ENCODE data around the gene GPRASP2. TPM values are rescaled to one million over a fixed set of nuclear protein-coding genes. Genes with fewer than 3 reads are reported as not detected.
"Not testable (repeated sequence)": the region's sequence is repeated elsewhere in the genome, so short reads cannot be mapped to it uniquely, and the experiment has no call there.

The GPRASP2 gene
- total RNA-seq = 0.12 and 0.37 TPM in 2 replicates

GRCh38 chrX:102712216-102712966 lies at the start of gene GPRASP2:
GPRASP2 (plus strand) TSS chrX:102712448; CDS start chrX:102714870, 2,422 bp downstream.
- intact Hi-C loops (cut with micrococcal nuclease) = no loop called here

GRCh38 chrX:102663820-102664219 lies 48.4 kb upstream of the GPRASP2 start:
- intact Hi-C loops (cut with micrococcal nuclease) = loop anchor here (5.0 kb wide), 1 partner anchor 43 kb away; no protein-coding TSS in a partner anchor

- intact Hi-C loops (cut with micrococcal nuclease) = not testable (repeated sequence)
Measured at GRCh38 chrX:102667034-102667433, 45.2 kb upstream of the GPRASP2 start.

GRCh38 chrX:102669526-102669925 lies 42.7 kb upstream of the GPRASP2 start:
- intact Hi-C loops (cut with micrococcal nuclease) = no loop called here

GRCh38 chrX:102672856-102673255 lies 39.4 kb upstream of the GPRASP2 start:
- intact Hi-C loops (cut with micrococcal nuclease) = no loop called here

GRCh38 chrX:102677479-102677878 lies 34.8 kb upstream of the GPRASP2 start:
- intact Hi-C loops (cut with micrococcal nuclease) = not testable (repeated sequence)

GRCh38 chrX:102684772-102685520 lies 27.3 kb upstream of the GPRASP2 start:
- intact Hi-C loops (cut with micrococcal nuclease) = no loop called here

GRCh38 chrX:102694749-102695148 lies 17.5 kb upstream of the GPRASP2 start:
- intact Hi-C loops (cut with micrococcal nuclease) = no loop called here

- intact Hi-C loops (cut with micrococcal nuclease) = no loop called here
Measured at GRCh38 chrX:102696306-102696705, 15.9 kb upstream of the GPRASP2 start.

GRCh38 chrX:102697494-102697893 lies 14.8 kb upstream of the GPRASP2 start:
- intact Hi-C loops (cut with micrococcal nuclease) = no loop called here

GRCh38 chrX:102708900-102709299 lies 3.3 kb upstream of the GPRASP2 start:
- intact Hi-C loops (cut with micrococcal nuclease) = loop anchor here (5.0 kb wide), 1 partner anchor 47 kb away; no protein-coding TSS in a partner anchor

GRCh38 chrX:102711872-102712215 lies 404 bp upstream of the GPRASP2 start:
- intact Hi-C loops (cut with micrococcal nuclease) = no loop called here

GRCh38 chrX:102712981-102713625 lies 855 bp downstream of the GPRASP2 start:
- intact Hi-C loops (cut with micrococcal nuclease) = no loop called here

- intact Hi-C loops (cut with micrococcal nuclease) = no loop called here
Measured at GRCh38 chrX:102714994-102715393, 2.7 kb downstream of the GPRASP2 start.

GRCh38 chrX:102715967-102716366 lies 3.7 kb downstream of the GPRASP2 start:
- intact Hi-C loops (cut with micrococcal nuclease) = no loop called here

GRCh38 chrX:102720237-102721168 lies 8.3 kb downstream of the GPRASP2 start, which contains the start of gene GPRASP3:
GPRASP3 (plus strand) TSS chrX:102720743; CDS start chrX:102748996, 28,253 bp downstream.
- intact Hi-C loops (cut with micrococcal nuclease) = loop anchor here (1.0 to 2.0 kb wide), 3 partner anchors 49 to 121 kb away; partner anchors contain the start of gene ARMCX5

GRCh38 chrX:102721169-102721506 lies 8.9 kb downstream of the GPRASP2 start:
- intact Hi-C loops (cut with micrococcal nuclease) = loop anchor here (2.0 kb wide), 1 partner anchor 62 kb away; no protein-coding TSS in a partner anchor

GRCh38 chrX:102723456-102723855 lies 11.2 kb downstream of the GPRASP2 start:
- intact Hi-C loops (cut with micrococcal nuclease) = no loop called here

- intact Hi-C loops (cut with micrococcal nuclease) = no loop called here
Measured at GRCh38 chrX:102727761-102728160, 15.5 kb downstream of the GPRASP2 start.

- intact Hi-C loops (cut with micrococcal nuclease) = no loop called here
Measured at GRCh38 chrX:102728646-102729045, 16.4 kb downstream of the GPRASP2 start.

- intact Hi-C loops (cut with micrococcal nuclease) = no loop called here
Measured at GRCh38 chrX:102739657-102740056, 27.4 kb downstream of the GPRASP2 start.
